ENCODE results near the gene RBPJL.

DNA sequence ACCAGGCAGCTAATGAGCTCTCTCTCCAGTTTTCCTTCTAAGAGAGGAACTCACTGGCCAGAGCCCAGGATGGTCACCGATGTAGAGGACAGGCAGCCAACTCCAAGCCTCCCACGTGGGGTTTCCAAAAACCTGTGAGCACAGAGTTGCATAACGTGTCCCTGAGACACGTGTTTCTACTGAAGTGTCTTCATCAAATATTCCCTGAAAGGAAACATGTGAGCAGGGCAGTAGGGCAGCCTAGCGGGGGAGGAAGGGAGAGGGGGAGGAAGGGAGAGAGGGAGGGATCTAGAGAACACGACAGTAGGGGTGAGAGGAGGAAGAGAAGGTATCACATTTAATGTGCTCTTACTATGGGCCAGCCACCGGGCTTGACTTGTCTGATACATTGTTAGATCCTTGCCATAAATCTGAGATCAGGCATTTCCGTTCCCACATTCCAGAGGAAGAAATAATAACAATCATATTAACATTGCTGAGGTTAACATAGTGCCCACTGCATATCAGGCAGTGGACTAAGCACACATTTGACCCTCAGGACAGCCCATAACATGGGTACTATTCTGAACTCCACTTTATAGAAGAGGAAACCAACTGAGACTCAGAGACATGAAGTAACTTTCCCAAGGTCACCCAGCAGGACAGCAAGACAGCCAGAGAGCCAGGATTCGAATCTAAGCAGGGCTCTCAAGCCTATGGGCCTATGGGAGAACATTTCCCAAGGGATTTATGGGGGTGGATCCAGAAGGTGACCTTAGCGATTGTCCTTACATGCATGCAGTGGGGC is 51.8 kb downstream of the RBPJL start:
- TF ChIP-seq, protein P1, sequence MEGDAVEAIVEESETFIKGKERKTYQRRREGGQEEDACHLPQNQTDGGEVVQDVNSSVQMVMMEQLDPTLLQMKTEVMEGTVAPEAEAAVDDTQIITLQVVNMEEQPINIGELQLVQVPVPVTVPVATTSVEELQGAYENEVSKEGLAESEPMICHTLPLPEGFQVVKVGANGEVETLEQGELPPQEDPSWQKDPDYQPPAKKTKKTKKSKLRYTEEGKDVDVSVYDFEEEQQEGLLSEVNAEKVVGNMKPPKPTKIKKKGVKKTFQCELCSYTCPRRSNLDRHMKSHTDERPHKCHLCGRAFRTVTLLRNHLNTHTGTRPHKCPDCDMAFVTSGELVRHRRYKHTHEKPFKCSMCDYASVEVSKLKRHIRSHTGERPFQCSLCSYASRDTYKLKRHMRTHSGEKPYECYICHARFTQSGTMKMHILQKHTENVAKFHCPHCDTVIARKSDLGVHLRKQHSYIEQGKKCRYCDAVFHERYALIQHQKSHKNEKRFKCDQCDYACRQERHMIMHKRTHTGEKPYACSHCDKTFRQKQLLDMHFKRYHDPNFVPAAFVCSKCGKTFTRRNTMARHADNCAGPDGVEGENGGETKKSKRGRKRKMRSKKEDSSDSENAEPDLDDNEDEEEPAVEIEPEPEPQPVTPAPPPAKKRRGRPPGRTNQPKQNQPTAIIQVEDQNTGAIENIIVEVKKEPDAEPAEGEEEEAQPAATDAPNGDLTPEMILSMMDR (IDR thresholded peaks at IDR 0.05; ENCODE audit: insufficient read depth, low read length, poor library complexity, severe bottlenecking): no peak
- no peak for TF ChIP-seq EZH2phosphoT487 (conservative IDR thresholded peaks at IDR 0.05; ENCODE audit: low read length)
